ENCODE measurements around the gene ATRAID. TPM values are rescaled to one million over a fixed set of nuclear protein-coding genes. Genes with fewer than 3 reads are reported as not detected.
A peak's percentile ranks its signal among the peaks of the same experiment; 100 is the strongest.

ATRAID gene
- total and polyA plus RNA-seq, 10 of the 15 experiments (the other 5 are each of a cell fraction or from before 2014, with no cell fraction given), result 65.6 to 180 (median 120) TPM

- no peak; the same call in 1 of the 2 replicates for TF ChIP-seq NKRF (conservative IDR thresholded peaks at IDR 0.05)
- TF ChIP-seq SPI1 (IDR thresholded peaks at IDR 0.05; ENCODE audit: borderline replicate concordance, insufficient read depth, low read depth, low read length), result no peak
- TF ChIP-seq TBL1XR1 (IDR thresholded peaks at IDR 0.05; ENCODE audit: low read depth, low read length), result peak; percentile 39; the same call in 1 of the 2 replicates
- TF ChIP-seq BRCA1 (IDR thresholded peaks at IDR 0.05; ENCODE audit: low read depth, low read length), result no peak
- no peak for TF ChIP-seq ZNF24 (IDR thresholded peaks at IDR 0.05)
- no peak for TF ChIP-seq CUX1 (IDR thresholded peaks at IDR 0.05; ENCODE audit: insufficient replicate concordance, low read depth, low read length)
- TF ChIP-seq IKZF1 (conservative IDR thresholded peaks at IDR 0.05), result peak; percentile 71
- TF ChIP-seq ESRRA (IDR thresholded peaks at IDR 0.05; ENCODE audit: low read length), result peak; percentile 10; the same call in 1 of the 2 replicates
- no peak for TF ChIP-seq EP300 (IDR thresholded peaks at IDR 0.05; ENCODE audit: borderline replicate concordance in 1 of 2, control insufficient read depth in 1 of 2, low read depth in 2 of 2, low read length in 2 of 2)
- TF ChIP-seq TARDBP (IDR thresholded peaks at IDR 0.05; ENCODE audit: borderline replicate concordance), result no peak; the same call in 1 of the 2 replicates
- TF ChIP-seq PAX8 (IDR thresholded peaks at IDR 0.05), result no peak
- TF ChIP-seq, protein P1, sequence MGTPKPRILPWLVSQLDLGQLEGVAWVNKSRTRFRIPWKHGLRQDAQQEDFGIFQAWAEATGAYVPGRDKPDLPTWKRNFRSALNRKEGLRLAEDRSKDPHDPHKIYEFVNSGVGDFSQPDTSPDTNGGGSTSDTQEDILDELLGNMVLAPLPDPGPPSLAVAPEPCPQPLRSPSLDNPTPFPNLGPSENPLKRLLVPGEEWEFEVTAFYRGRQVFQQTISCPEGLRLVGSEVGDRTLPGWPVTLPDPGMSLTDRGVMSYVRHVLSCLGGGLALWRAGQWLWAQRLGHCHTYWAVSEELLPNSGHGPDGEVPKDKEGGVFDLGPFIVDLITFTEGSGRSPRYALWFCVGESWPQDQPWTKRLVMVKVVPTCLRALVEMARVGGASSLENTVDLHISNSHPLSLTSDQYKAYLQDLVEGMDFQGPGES (IDR thresholded peaks at IDR 0.05), result no peak
- TF ChIP-seq, protein P2, sequence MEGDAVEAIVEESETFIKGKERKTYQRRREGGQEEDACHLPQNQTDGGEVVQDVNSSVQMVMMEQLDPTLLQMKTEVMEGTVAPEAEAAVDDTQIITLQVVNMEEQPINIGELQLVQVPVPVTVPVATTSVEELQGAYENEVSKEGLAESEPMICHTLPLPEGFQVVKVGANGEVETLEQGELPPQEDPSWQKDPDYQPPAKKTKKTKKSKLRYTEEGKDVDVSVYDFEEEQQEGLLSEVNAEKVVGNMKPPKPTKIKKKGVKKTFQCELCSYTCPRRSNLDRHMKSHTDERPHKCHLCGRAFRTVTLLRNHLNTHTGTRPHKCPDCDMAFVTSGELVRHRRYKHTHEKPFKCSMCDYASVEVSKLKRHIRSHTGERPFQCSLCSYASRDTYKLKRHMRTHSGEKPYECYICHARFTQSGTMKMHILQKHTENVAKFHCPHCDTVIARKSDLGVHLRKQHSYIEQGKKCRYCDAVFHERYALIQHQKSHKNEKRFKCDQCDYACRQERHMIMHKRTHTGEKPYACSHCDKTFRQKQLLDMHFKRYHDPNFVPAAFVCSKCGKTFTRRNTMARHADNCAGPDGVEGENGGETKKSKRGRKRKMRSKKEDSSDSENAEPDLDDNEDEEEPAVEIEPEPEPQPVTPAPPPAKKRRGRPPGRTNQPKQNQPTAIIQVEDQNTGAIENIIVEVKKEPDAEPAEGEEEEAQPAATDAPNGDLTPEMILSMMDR (IDR thresholded peaks at IDR 0.05 in 2 of 3, conservative IDR thresholded peaks at IDR 0.05 in 1 of 3; ENCODE audit: control insufficient read depth in 2 of 3, extremely low read depth in 1 of 3, insufficient read depth in 1 of 3, low read depth in 3 of 3, low read length in 3 of 3), result no peak
- TF ChIP-seq, protein P3, sequence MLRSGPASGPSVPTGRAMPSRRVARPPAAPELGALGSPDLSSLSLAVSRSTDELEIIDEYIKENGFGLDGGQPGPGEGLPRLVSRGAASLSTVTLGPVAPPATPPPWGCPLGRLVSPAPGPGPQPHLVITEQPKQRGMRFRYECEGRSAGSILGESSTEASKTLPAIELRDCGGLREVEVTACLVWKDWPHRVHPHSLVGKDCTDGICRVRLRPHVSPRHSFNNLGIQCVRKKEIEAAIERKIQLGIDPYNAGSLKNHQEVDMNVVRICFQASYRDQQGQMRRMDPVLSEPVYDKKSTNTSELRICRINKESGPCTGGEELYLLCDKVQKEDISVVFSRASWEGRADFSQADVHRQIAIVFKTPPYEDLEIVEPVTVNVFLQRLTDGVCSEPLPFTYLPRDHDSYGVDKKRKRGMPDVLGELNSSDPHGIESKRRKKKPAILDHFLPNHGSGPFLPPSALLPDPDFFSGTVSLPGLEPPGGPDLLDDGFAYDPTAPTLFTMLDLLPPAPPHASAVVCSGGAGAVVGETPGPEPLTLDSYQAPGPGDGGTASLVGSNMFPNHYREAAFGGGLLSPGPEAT (IDR thresholded peaks at IDR 0.05; ENCODE audit: low read depth), result peak; percentile 76
Measured at GRCh38 chr2:27211943-27212625, at the start of gene ATRAID, which contains the start of gene SLC5A6 (continued).

Data from GM12878 (cell line).